Amniotic epithelial cell (primary cell): Measurements from ENCODE around the gene PCDHA11.
A peak's percentile ranks its signal among the peaks of the same experiment; 100 is the strongest.
"Not testable (repeated sequence)": the region's sequence is repeated elsewhere in the genome, so short reads cannot be mapped to it uniquely, and the experiment has no call there.

ENCODE experiments used
- DNase-seq: peaks from one replicate; pipeline ENCODE4 v3.0.0-alpha.2; 2010; ENCODE audit warnings: low read depth

The PCDHA11 gene

DNA sequence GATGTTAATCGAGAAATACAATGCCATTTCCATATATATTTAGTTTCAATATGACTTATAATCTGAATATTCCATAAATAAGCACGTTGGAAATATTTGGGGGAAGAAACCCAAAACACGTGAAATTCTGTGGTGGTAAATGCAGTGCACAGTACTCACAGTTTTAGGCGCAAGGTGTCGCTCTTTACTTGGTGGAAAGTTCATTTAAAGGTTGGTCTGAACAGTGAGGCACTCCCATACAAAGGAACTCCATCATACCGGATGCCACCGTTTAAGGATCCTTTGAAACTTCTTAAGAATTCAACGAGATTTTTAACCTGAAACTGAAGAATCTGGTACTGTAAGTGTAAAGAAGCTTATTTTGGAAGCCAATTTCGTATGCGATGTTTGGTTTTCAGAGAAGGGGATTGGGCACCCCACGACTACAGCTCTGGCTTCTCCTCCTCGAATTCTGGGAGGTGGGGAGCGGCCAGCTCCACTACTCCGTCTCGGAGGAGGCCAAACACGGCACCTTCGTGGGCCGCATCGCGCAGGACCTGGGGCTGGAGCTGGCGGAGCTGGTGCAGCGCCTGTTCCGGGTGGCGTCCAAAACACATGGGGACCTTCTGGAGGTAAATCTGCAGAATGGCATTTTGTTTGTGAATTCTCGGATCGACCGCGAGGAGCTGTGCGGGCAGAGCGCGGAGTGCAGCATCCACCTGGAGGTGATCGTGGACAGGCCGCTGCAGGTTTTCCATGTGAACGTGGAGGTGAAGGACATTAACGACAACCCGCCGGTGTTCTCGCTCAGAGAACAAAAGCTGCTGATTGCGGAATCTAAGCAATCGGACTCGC lies at the start of gene PCDHA11:
TSS of gene PCDHA11 (plus strand) at position 237 of the 834 bp plus-strand sequence. CDS start at position 384, 147 bp downstream.
- no peak for DNase-seq

DNA sequence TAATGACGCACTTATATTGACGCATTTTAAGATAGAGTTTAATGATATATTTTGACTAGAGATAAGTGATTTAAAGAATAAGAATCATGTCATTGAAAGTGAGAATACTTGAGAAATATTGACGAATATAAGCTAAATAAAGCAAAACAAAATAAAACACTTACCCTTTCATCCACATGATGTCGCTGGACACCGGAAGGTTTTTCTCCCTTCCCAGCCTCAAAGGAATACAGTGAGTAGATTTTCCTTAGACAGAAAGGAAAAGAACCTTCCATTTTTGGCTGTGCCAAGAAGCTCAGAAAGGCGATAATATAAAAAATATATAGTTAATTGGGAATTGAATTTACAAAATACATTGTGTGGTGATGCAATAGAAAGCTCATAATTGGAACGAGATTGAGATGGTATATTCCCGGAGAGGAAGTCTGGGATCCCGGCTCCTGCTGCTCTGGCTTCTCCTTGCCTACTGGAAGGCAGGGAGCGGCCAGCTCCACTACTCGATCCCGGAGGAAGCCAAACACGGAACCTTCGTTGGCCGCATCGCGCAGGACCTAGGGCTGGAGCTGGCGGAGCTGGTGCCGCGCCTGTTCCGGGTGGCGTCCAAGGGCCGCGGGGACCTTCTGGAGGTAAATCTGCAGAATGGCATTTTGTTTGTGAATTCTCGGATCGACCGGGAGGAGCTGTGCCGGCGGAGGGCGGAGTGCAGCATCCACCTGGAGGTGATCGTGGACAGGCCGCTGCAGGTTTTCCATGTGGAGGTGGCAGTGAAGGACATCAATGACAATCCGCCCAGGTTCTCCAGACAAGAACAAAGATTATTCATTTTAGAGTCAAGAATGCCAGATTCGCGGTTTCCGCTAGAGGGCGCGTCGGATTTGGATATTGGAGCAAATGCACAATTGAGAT lies 47.1 kb upstream of the PCDHA11 start, which contains the start of gene PCDHA5:
TSS of gene PCDHA5 (plus strand) at position 239 of the 906 bp plus-strand sequence.
- DNase-seq, result no peak

GRCh38 chr5:140822281-140822629 lies 46.5 kb upstream of the PCDHA11 start:
- no peak for DNase-seq

- DNase-seq, result not testable (repeated sequence)
These were observed 45.8 kb upstream of the PCDHA11 start for GRCh38 chr5:140822969-140823368.

GRCh38 chr5:140823475-140823874 lies 45.3 kb upstream of the PCDHA11 start:
- DNase-seq, result no peak

DNA sequence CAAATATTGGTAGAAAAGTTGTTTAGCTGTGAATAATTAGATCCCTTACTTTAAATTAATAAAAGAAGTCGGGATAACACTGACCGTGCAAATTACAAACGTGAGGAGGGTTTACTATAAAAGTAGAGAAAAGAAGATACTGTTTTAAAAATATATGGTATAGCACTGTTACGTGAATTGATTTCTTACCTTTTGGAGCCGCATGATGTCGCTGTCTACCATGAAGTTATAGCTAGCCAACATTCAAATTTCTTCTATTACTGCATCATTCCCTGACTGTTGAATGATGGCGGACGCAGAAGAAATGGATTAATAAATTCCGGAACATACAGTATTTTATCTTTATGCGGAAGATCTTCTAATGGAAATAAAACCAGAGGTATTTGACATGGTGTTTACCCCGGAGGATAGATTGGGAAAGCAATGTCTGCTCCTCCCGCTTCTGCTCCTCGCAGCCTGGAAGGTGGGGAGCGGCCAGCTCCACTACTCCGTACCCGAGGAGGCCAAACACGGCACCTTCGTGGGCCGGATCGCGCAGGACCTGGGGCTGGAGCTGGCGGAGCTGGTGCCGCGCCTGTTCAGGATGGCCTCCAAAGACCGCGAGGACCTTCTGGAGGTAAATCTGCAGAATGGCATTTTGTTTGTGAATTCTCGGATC lies 40.9 kb upstream of the PCDHA11 start, which contains the start of gene PCDHA6:
TSS of gene PCDHA6 (plus strand) at position 257 of the 658 bp plus-strand sequence. CDS start at position 389, 132 bp downstream.
- no peak for DNase-seq

DNA sequence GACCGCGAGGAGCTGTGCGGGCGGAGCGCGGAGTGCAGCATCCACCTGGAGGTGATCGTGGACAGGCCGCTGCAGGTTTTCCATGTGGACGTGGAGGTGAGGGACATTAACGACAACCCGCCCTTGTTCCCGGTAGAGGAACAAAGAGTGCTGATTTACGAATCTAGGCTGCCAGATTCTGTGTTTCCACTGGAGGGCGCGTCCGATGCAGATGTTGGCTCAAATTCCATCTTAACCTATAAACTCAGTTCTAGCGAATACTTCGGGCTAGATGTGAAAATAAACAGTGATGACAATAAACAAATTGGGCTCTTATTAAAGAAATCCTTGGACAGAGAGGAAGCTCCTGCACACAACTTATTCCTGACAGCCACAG lies 40.4 kb upstream of the PCDHA11 start:
- no peak for DNase-seq

DNA sequence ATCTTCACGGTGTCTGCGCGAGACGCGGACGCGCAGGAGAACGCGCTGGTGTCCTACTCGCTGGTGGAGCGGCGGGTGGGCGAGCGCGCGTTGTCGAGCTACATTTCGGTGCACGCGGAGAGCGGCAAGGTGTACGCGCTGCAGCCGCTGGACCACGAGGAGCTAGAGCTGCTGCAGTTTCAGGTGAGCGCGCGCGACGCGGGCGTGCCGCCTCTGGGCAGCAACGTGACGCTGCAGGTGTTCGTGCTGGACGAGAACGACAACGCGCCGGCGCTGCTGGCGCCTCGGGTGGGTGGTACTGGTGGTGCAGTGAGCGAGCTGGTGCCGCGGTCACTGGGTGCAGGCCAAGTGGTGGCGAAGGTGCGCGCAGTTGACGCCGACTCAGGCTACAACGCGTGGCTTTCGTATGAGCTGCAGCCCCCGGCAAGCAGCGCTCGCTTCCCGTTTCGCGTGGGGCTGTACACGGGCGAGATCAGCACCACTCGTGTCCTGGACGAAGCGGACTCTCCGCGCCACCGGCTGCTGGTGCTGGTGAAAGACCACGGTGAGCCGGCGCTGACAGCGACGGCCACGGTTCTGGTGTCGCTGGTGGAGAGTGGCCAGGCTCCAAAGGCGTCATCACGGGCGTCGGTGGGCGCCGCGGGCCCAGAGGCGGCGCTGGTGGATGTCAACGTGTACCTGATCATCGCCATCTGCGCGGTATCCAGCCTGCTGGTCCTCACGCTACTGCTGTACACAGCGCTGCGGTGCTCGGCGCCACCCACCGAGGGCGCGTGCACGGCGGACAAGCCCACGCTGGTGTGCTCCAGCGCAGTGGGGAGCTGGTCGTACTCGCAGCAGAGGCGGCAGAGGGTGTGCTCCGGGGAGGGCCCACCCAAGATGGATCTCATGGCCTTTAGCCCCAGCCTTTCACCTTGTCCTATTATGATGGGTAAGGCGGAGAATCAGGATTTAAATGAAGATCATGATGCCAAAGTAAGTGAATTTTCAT lies 39.0 kb upstream of the PCDHA11 start:
- not testable (repeated sequence) for DNase-seq

DNA sequence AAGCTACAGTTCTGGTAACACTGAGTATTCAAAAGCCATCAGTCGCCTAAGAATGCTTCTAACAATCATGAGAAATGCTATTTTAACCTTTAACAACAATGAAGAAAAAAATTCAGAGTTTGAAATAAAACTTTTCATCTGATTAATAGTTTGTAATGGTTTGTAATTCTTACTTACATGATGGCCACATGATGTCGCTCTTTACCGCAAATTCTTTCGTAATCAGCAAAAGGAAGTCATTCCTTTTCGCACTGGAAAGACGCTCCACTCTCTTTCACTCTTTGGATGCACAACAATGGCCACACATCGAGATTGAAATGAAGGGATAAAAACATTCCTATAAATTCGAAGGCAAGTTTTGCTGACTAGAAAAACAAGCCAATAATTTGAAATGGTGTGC lies 34.8 kb upstream of the PCDHA11 start, which contains the start of gene PCDHA7:
TSS of gene PCDHA7 (plus strand) at position 277 of the 400 bp plus-strand sequence. CDS start at position 392, 115 bp downstream.
- peak; percentile 0 for DNase-seq

GRCh38 chr5:140834439-140835008 lies 34.2 kb upstream of the PCDHA11 start:
- not testable (repeated sequence) for DNase-seq

DNA sequence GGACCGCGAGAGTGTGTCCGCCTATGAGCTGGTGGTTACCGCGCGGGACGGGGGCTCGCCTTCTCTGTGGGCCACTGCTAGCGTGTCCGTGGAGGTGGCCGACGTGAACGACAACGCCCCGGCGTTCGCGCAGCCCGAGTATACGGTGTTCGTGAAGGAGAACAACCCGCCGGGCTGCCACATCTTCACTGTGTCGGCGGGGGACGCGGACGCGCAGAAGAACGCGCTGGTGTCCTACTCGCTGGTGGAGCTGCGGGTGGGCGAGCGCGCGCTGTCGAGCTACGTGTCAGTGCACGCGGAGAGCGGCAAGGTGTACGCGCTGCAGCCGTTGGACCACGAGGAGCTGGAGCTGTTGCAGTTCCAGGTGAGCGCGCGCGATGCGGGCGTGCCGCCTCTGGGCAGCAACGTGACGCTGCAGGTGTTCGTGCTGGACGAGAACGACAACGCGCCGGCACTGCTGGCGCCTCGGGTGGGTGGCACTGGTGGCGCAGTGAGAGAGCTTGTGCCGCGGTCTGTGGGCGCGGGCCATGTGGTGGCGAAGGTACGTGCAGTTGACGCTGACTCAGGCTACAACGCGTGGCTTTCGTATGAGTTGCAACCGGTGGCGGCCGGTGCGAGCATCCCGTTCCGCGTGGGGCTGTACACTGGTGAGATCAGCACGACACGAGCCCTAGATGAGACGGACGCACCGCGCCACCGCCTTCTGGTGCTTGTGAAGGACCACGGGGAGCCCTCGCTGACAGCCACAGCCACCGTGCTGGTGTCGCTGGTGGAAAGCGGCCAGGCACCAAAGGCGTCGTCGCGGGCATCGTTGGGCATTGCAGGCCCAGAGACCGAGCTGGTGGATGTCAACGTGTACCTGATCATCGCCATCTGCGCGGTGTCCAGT lies 32.9 kb upstream of the PCDHA11 start:
- no peak for DNase-seq

DNA sequence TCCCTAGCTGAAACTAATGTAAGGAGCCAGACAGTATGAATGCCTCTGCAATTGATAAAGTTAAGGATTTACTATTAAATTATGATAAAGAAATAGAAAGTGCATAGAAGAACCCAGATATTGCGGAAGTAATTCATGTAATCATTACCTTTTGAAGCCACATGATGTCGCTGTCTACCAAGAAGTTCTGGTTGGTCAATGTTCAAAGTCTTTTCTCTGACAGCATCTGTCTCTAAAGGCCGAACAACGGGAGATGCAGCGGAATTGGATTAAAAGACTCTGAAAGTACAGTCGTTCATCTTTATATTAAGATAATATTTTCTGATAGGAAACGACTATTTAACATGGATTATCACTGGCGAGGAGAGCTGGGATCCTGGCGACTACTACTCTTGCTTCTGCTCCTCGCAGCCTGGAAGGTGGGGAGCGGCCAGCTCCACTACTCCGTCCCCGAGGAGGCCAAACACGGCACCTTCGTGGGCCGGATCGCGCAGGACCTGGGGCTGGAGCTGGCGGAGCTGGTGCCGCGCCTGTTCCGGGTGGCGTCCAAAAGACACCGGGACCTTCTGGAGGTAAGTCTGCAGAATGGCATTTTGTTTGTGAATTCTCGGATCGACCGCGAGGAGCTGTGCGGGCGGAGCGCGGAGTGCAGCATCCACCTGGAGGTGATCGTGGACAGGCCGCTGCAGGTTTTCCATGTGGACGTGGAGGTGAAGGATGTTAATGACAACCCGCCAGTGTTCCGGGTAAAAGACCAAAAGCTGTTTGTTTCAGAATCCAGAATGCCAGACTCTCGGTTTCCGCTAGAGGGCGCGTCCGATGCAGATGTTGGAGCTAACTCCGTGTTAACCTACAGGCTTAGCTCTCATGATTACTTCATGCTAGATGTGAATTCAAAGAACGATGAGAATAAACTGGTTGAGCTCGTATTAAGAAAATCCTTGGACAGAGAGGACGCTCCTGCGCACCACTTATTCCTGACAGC lies 27.5 kb upstream of the PCDHA11 start, which contains the start of gene PCDHA8:
TSS of gene PCDHA8 (plus strand) at position 210 of the 985 bp plus-strand sequence. CDS start at position 345, 135 bp downstream.
- DNase-seq, result no peak

GRCh38 chr5:140842798-140843733 lies 25.7 kb upstream of the PCDHA11 start:
- no peak for DNase-seq

DNA sequence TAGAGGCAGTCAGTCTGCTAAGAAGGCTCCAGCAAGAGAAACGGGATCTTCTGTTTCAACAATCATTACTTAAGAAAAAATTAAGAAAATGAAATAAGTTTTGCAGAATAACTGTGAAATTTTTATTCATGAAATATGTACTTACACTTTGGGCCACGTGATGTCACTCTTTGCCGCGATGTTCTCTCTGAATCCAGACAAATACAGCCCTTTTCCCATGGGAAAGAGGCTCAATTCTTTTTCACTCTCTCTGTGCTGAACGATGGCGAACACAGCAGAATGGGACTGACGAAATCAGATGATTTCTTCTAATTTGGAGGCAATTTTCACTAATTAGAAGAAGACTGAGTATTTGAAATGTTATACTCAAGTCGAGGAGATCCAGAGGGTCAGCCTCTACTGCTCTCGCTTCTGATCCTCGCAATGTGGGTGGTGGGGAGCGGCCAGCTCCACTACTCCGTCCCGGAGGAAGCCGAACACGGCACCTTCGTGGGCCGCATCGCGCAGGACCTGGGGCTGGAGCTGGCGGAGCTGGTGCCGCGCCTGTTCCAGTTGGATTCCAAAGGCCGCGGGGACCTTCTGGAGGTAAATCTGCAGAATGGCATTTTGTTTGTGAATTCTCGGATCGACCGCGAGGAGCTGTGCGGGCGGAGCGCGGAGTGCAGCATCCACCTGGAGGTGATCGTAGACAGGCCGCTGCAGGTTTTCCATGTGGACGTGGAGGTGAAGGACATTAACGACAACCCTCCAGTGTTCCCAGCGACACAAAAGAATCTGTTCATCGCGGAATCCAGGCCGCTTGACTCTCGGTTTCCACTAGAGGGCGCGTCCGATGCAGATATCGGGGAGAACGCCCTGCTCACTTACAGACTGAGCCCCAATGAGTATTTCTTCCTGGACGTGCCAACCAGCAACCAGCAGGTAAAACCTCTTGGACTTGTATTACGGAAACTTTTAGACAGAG lies 20.3 kb upstream of the PCDHA11 start, which contains the start of gene PCDHA9:
TSS of gene PCDHA9 (plus strand) at position 244 of the 964 bp plus-strand sequence. CDS start at position 358, 114 bp downstream.
- DNase-seq, result not testable (repeated sequence)
